SU-DHL-6 (cell line): Measurements from ENCODE around the gene BLOC1S6.

Experiments used
- H2AFZ ChIP-seq: fragments of 200-600 bp; sonication (generic); 2 replicates; pipeline ENCODE4 v1.6.1; 2014; ENCODE audit warnings: low read depth, mild to moderate bottlenecking, moderate library complexity, mixed read lengths, antibody characterized with exemption, low read length; ENCODE audit not compliant: severe bottlenecking
- H3F3A ChIP-seq: fragments of 200-600 bp; shearing (Covaris generic); 2 replicates; pipeline ENCODE4 v1.6.0; 2016; ENCODE audit warnings: antibody characterized with exemption, mild to moderate bottlenecking; ENCODE audit not compliant: insufficient read depth
- H3K27ac ChIP-seq: fragments of 200-600 bp; sonication (generic); 2 replicates; pipeline ENCODE4 v1.5.1; 2016; ENCODE audit warnings: low read depth, mild to moderate bottlenecking, low read length, moderate library complexity, mixed read lengths
- H3K27me3 ChIP-seq: fragments of 200-600 bp; sonication (generic), shearing (Covaris generic); 2 replicates; pipeline ENCODE4 v1.6.0; 2014; ENCODE audit warnings: mild to moderate bottlenecking, low read length
- H3K36me3 ChIP-seq: fragments of 200-600 bp; sonication (generic); 2 replicates; pipeline ENCODE4 v1.6.1; 2014; ENCODE audit warnings: mild to moderate bottlenecking, low read length, mixed read lengths
- H3K4me2 ChIP-seq: fragments of 300-600, 200-600 bp; shearing (Covaris generic), sonication (generic); 2 replicates; pipeline ENCODE4 v1.6.0; 2014; ENCODE audit warnings: low read length, low read depth, mild to moderate bottlenecking; ENCODE audit not compliant: poor library complexity, severe bottlenecking
- H3K4me3 ChIP-seq: fragments of 200-600 bp; sonication (generic); 2 replicates; pipeline ENCODE4 v1.5.1; 2014; ENCODE audit warnings: antibody characterized with exemption, low read length, mild to moderate bottlenecking, mixed read lengths; ENCODE audit not compliant: insufficient read depth, poor library complexity, severe bottlenecking
- H3K79me2 ChIP-seq: fragments of 200-600 bp; sonication (generic); 2 replicates; pipeline ENCODE4 v1.6.1; 2014; ENCODE audit warnings: mild to moderate bottlenecking, low read length, moderate library complexity; ENCODE audit not compliant: insufficient read depth
- H3K9ac ChIP-seq: fragments of 200-600 bp; sonication (generic); 2 replicates; pipeline ENCODE4 v1.7.0; 2014; ENCODE audit warnings: mild to moderate bottlenecking, low read length
- H3K9me2 ChIP-seq: fragments of 200-600 bp; sonication (generic); replicated peaks from 2 replicates; pipeline ENCODE4 v1.6.1; 2014; ENCODE audit warnings: low read length; ENCODE audit not compliant: insufficient read depth
- H3K9me3 ChIP-seq: fragments of 200-600 bp; sonication (generic); 2 replicates; pipeline ENCODE4 v1.6.1; 2014; ENCODE audit warnings: low read length, mixed read lengths; ENCODE audit not compliant: insufficient read depth
- H4K20me1 ChIP-seq: fragments of 200-600 bp; sonication (generic); 2 replicates; pipeline ENCODE4 v1.6.1; 2014; ENCODE audit warnings: low read depth, mild to moderate bottlenecking, antibody characterized with exemption, low read length, moderate library complexity, mixed read lengths
- CTCF ChIP-seq: fragments of 200-600 bp; sonication (generic); IDR thresholded peaks from one replicate; pipeline ENCODE4 v1.5.1; 2017; ENCODE audit warnings: antibody characterized with exemption, mild to moderate bottlenecking, low read length, moderate library complexity; ENCODE audit not compliant: insufficient read depth, poor library complexity, severe bottlenecking
- EZH2phosphoT487 ChIP-seq: fragments of 200-600 bp; sonication (generic), shearing (Covaris generic); conservative IDR thresholded peaks from 2 replicates; pipeline ENCODE4 v1.6.1; 2018; ENCODE audit warnings: mild to moderate bottlenecking, antibody characterized with exemption, low read length, moderate library complexity, mixed read lengths

The BLOC1S6 gene

GRCh38 chr15:45585069-45585791, 1.9 kb upstream of the BLOC1S6 start:
- H3K79me2 ChIP-seq = peaks cover 27% of the 10 kb centered on the region
- no peak overlapping the region for H3K27ac ChIP-seq
- H3K4me2 ChIP-seq = peak overlapping the region; percentile 82
- H3K27me3 ChIP-seq = no peaks in the 10 kb centered on the region
- no peaks in the 10 kb centered on the region for H3K9me2 ChIP-seq
- H2AFZ ChIP-seq = no peak overlapping the region
- TF ChIP-seq EZH2phosphoT487 (no peak), CTCF (no peak)
- H3K4me3 ChIP-seq = no peak overlapping the region
- H4K20me1 ChIP-seq = no peaks in the 10 kb centered on the region
- no peak overlapping the region for H3K9ac ChIP-seq
- H3F3A ChIP-seq = peaks cover 8% of the 10 kb centered on the region; the same call in 1 of the 2 replicates
- H3K36me3 ChIP-seq = no peaks in the 10 kb centered on the region
- no peaks in the 10 kb centered on the region for H3K9me3 ChIP-seq

- H2AFZ ChIP-seq = no peak overlapping the region
- no peaks in the 10 kb centered on the region for H3K9me3 ChIP-seq
Observed at GRCh38 chr15:45586125-45586524, 1.1 kb upstream of the BLOC1S6 start.

GRCh38 chr15:45586601-45587094, 531 bp upstream of the BLOC1S6 start:
- Histone ChIP-seq H3K27ac (peak overlapping the region; percentile 84), H3K36me3 (no peaks in the 10 kb centered on the region), H2AFZ (peak overlapping the region; percentile 70), H3F3A (peaks cover 8% of the 10 kb centered on the region; the same call in 1 of the 2 replicates), H3K27me3 (no peaks in the 10 kb centered on the region), H3K9ac (peak overlapping the region; percentile 83), H3K9me3 (no peaks in the 10 kb centered on the region), H3K9me2 (no peaks in the 10 kb centered on the region), H3K79me2 (peaks cover 40% of the 10 kb centered on the region), H4K20me1 (no peaks in the 10 kb centered on the region), H3K4me2 (peak overlapping the region; percentile 82), H3K4me3 (peak overlapping the region; percentile 94)
- TF ChIP-seq EZH2phosphoT487 (no peak), CTCF (no peak)

More at GRCh38 chr15:45586125-45586524, 1.1 kb upstream of the BLOC1S6 start:
- Histone ChIP-seq H4K20me1 (no peaks in the 10 kb centered on the region), H3K9ac (peak overlapping the region; percentile 83), H3K4me2 (peak overlapping the region; percentile 82), H3K79me2 (peaks cover 36% of the 10 kb centered on the region), H3K27ac (peak overlapping the region; percentile 84), H3K9me2 (no peaks in the 10 kb centered on the region), H3F3A (peaks cover 8% of the 10 kb centered on the region; the same call in 1 of the 2 replicates), H3K36me3 (no peaks in the 10 kb centered on the region), H3K4me3 (peak overlapping the region; percentile 94), H3K27me3 (no peaks in the 10 kb centered on the region)
- TF ChIP-seq EZH2phosphoT487 (no peak), CTCF (no peak)
